ENCODE measurements around the gene CYP24A1.

Gene CYP24A1

DNA sequence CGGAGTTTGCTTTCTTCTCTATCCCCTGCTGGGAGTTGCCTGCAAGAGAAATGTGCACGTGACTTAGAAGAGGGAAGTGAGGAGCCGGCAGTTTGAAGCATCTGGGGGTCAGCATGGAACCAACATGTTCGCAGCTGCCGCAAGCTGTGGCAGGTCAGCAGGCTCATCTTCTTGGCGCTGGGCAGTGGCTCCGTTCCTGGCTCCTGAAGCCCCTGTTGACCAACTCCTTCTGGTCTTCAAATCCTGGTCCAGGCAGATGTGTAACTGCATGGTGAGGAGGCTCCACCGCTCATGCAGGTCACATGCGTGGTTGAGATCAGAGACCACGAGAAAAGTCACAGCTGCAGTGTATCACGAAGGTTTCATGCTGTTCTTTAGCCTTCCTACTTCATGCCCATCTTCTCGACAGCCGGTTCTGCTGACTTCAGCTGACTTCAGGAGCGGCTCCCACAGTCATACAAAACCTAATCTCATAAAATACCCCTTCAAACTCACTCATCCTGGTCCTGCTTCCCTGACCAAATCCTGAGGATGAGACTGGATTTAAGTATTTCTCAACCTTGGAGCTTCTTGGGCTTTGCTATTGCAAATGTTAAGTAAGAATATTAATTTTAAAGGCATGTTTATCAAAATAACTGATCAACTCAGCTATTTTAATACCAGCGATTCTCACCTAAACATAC is 58.5 kb downstream of the CYP24A1 start:
- H3K27ac Mint-ChIP-seq: peak overlapping the region in 2 of 3 experiments; percentile 21 to 63
- no peak overlapping the region for H3K4me3 Mint-ChIP-seq
- TF ChIP-seq, protein P1, sequence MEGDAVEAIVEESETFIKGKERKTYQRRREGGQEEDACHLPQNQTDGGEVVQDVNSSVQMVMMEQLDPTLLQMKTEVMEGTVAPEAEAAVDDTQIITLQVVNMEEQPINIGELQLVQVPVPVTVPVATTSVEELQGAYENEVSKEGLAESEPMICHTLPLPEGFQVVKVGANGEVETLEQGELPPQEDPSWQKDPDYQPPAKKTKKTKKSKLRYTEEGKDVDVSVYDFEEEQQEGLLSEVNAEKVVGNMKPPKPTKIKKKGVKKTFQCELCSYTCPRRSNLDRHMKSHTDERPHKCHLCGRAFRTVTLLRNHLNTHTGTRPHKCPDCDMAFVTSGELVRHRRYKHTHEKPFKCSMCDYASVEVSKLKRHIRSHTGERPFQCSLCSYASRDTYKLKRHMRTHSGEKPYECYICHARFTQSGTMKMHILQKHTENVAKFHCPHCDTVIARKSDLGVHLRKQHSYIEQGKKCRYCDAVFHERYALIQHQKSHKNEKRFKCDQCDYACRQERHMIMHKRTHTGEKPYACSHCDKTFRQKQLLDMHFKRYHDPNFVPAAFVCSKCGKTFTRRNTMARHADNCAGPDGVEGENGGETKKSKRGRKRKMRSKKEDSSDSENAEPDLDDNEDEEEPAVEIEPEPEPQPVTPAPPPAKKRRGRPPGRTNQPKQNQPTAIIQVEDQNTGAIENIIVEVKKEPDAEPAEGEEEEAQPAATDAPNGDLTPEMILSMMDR (IDR thresholded peaks at IDR 0.05; ENCODE audit: unreplicated experiment in 3 of 3): no peak
- H3K36me3 Mint-ChIP-seq (ENCODE audit: low read depth): no peaks in the 10 kb centered on the region
- H3K27me3 Mint-ChIP-seq (ENCODE audit: low read depth): peaks cover 13% of the 10 kb centered on the region
- H3K9me3 Mint-ChIP-seq: peaks cover 2% of the 10 kb centered on the region
- no peaks in the 10 kb centered on the region for H3K4me1 Mint-ChIP-seq

DNA sequence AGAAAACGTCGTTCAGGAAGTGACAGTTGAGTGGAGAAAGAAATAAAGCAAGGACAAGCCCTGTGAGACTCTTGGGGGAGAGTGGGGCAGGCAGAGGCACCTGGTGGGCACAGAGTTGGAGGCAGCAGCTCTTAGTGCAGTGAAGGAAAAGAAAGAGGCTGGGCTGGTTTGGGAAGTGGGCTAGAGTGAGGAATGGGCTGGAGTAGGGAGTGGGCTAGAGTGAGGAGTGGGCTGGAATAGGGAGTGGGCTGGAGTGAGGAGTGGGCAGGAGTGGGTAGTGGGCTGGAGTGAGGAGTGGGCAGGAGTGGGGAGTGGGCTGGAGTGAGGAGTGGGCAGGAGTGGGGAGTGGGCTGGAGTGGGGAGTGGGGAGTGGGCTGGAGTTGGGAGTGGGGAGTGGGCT is 59.7 kb downstream of the CYP24A1 start:
- H3K27ac Mint-ChIP-seq: no peak overlapping the region
- peaks cover 13% of the 10 kb centered on the region for H3K27me3 Mint-ChIP-seq (ENCODE audit: low read depth)
- no peaks in the 10 kb centered on the region for H3K4me1 Mint-ChIP-seq
- peaks cover 2% of the 10 kb centered on the region for H3K9me3 Mint-ChIP-seq
- TF ChIP-seq, protein P1 (IDR thresholded peaks at IDR 0.05; ENCODE audit: unreplicated experiment in 3 of 3): no peak
- H3K4me3 Mint-ChIP-seq: no peak overlapping the region
- H3K36me3 Mint-ChIP-seq (ENCODE audit: low read depth): no peaks in the 10 kb centered on the region

DNA sequence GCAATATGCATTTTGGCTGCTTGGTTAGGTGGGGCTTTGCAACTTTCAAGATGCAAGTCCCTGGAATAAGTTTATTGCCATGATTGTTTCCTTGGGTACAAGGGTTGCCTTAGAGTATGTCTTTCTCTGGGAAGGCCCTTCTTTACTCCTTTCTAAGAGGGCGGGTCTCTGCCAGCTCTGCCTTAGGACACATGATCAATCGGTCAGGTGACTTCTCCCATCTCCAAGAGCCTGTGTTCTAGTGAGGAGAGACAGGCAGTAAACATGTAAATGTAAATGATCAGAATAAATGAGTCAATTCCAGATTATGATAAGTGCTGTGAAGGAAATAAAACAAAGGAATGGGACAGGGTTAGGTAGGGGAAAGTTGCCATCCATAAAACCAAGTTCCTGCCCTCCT is 60.2 kb downstream of the CYP24A1 start:
- Mint-ChIP-seq H3K27me3 (ENCODE audit: low read depth) (peaks cover 13% of the 10 kb centered on the region), H3K36me3 (ENCODE audit: low read depth) (no peaks in the 10 kb centered on the region), H3K27ac (no peak overlapping the region), H3K4me1 (no peaks in the 10 kb centered on the region), H3K4me3 (no peak overlapping the region), H3K9me3 (peaks cover 2% of the 10 kb centered on the region)
- TF ChIP-seq, protein P1 (IDR thresholded peaks at IDR 0.05; ENCODE audit: unreplicated experiment in 3 of 3): no peak

DNA sequence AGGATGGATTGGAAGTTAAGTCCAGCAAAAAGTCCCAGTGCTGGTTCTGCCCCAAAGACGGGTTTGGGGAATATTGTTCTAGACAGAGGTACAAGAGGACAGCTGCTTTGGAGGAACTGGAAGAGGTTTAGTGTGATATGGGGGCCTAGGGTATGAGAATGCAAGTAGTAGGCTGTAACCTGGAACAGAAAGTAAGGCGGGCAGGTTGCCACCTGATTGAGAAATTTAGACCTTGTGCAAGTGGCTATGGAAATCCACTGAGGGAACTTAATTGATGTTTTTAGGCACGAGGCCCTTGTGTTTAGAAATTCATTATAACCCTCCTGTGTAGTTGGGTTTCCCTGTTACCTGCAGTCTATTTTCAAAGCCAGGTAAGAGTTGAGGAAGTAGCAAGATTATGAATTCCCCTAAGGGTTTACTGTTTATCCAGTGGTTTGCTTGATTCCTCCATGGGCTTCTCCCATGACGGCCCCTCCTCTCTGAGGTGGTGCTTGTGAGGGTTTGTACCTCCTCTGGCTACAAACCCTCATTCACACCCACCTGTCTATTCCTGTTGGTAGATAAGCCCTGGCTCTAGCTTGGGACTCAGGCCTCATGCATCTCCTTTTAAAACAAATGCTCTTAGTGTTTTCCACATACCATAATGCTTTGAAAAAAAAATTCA is 61.4 kb downstream of the CYP24A1 start:
- no peaks in the 10 kb centered on the region for H3K4me1 Mint-ChIP-seq
- H3K27me3 Mint-ChIP-seq (ENCODE audit: low read depth): peaks cover 13% of the 10 kb centered on the region
- H3K4me3 Mint-ChIP-seq: no peak overlapping the region
- TF ChIP-seq, protein P1 (IDR thresholded peaks at IDR 0.05; ENCODE audit: unreplicated experiment in 3 of 3): no peak
- H3K27ac Mint-ChIP-seq: no peak overlapping the region
- no peaks in the 10 kb centered on the region for H3K36me3 Mint-ChIP-seq (ENCODE audit: low read depth)
- peaks cover 2% of the 10 kb centered on the region for H3K9me3 Mint-ChIP-seq

DNA sequence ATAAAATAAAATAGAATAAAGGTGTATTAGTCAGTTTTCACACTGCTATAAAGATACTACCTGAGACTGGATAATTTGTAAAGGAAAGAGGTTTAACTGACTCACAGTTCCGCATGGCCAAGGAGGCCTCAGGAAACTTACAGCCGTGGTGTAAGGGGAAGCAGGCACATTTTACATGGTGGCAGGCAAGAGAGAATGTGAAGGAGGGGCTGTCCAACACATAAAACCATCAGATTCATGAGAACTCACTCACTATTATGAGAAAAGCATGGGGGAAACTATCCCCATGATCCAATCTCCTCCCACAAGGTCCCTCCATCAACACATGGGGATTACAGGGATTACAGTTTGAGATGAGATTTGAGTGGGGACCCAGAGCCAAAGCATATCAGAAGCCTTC is 62.3 kb downstream of the CYP24A1 start:
- Mint-ChIP-seq H3K4me3 (no peak overlapping the region), H3K9me3 (peaks cover 2% of the 10 kb centered on the region), H3K27ac (no peak overlapping the region), H3K36me3 (ENCODE audit: low read depth) (no peaks in the 10 kb centered on the region), H3K27me3 (ENCODE audit: low read depth) (peaks cover 13% of the 10 kb centered on the region), H3K4me1 (no peaks in the 10 kb centered on the region)
- TF ChIP-seq, protein P1 (IDR thresholded peaks at IDR 0.05; ENCODE audit: unreplicated experiment in 3 of 3): no peak

DNA sequence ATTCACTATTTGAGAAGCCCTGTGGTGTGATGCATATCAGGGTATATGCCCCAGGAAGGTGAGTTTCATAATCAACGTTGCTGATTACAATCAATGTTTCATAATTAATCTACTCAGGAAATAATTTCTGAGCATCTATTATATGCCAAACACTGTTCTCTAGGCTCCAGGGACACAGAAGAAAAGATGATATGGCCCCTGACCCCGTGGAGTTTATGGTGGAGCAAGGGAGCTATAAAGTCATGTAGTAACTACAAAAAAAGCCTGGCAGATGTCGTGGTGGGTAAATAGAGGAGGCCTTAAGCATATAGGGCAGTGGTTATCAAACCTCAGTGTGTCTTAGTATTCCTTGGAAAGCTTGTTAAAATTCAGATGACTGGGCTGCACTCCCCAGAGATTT is 63.3 kb downstream of the CYP24A1 start:
- no peaks in the 10 kb centered on the region for H3K4me1 Mint-ChIP-seq

More for the DNA sequence above, 63.3 kb downstream of the CYP24A1 start:
- peaks cover 6% of the 10 kb centered on the region for H3K27me3 Mint-ChIP-seq (ENCODE audit: low read depth)
- H3K27ac Mint-ChIP-seq: no peak overlapping the region
- TF ChIP-seq, protein P1 (IDR thresholded peaks at IDR 0.05; ENCODE audit: unreplicated experiment in 3 of 3): no peak
- peaks cover 2% of the 10 kb centered on the region for H3K9me3 Mint-ChIP-seq
- H3K36me3 Mint-ChIP-seq (ENCODE audit: low read depth): no peaks in the 10 kb centered on the region
- H3K4me3 Mint-ChIP-seq: no peak overlapping the region
